Measurements from ENCODE around the gene CAMKV. TPM values are rescaled to one million over a fixed set of nuclear protein-coding genes. Genes with fewer than 3 reads are reported as not detected.

Gene CAMKV
- total and polyA plus RNA-seq, 9 donors, result 0.08 to 2.1 (median 0.54) TPM

- H3K36me3 ChIP-seq (ENCODE audit: control insufficient read depth, insufficient read depth, low read length), result no peaks in the 10 kb centered on the region
- DNase-seq, result no peak
- 52% methylated on average over 4 of the region's 4 CpGs for WGBS (ENCODE audit: insufficient coverage)
Observed at GRCh38 chr3:49872801-49873281, 3.1 kb upstream of the CAMKV start.

GRCh38 chr3:49871531-49872153, 1.9 kb upstream of the CAMKV start:
- H3K36me3 ChIP-seq (ENCODE audit: control insufficient read depth, insufficient read depth, low read length), result no peaks in the 10 kb centered on the region
- no peak overlapping the region for H3K27ac ChIP-seq (ENCODE audit: low read length)
- peaks cover 46% of the 10 kb centered on the region for H3K27me3 ChIP-seq (ENCODE audit: control insufficient read depth, insufficient read depth, low read length)
- no peaks in the 10 kb centered on the region for H3K9me3 ChIP-seq (replicated peaks; ENCODE audit: control insufficient read depth, low read depth, low read length)
- peaks cover 15% of the 10 kb centered on the region for H3K4me1 ChIP-seq (ENCODE audit: control insufficient read depth, insufficient read depth, low read length)
- no peak for DNase-seq
- WGBS (ENCODE audit: insufficient coverage), result 67% methylated on average over 10 of the region's 10 CpGs
- H3K4me3 ChIP-seq (ENCODE audit: low read length), result no peak overlapping the region

More at GRCh38 chr3:49872801-49873281, 3.1 kb upstream of the CAMKV start:
- peaks cover 15% of the 10 kb centered on the region for H3K4me1 ChIP-seq (ENCODE audit: control insufficient read depth, insufficient read depth, low read length)
- no peak overlapping the region for H3K27ac ChIP-seq (ENCODE audit: low read length)
- H3K9me3 ChIP-seq (replicated peaks; ENCODE audit: control insufficient read depth, low read depth, low read length), result no peaks in the 10 kb centered on the region
- H3K4me3 ChIP-seq (ENCODE audit: low read length), result no peak overlapping the region
- peaks cover 36% of the 10 kb centered on the region for H3K27me3 ChIP-seq (ENCODE audit: control insufficient read depth, insufficient read depth, low read length)

- Histone ChIP-seq H3K4me3 (ENCODE audit: low read length) (peak overlapping the region; percentile 19), H3K27me3 (ENCODE audit: control insufficient read depth, insufficient read depth, low read length) (peaks cover 63% of the 10 kb centered on the region)
Observed at GRCh38 chr3:49868862-49869466, 742 bp downstream of the CAMKV start.

DNA sequence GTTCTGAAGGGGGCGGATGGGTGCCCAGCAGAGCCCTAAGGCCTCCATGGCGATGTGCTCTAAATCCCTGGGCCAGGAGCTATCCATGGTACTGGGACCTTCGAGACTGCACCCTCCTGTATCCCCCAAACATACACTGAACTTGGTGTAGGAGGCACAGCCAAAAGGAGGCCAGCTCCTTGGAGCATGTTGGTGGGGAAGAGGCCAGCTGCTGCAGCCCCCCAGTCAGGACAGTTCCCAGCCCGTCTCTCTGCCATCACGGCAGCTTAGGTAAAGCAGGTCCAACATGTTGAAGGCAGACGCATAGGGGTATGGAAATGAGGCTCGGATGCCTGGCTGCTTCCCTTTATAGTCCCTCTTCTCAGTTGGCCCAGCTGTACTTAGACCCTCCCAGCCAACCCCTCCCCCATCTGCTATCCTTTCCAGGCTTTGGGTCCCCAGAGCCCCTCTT, 1.8 kb downstream of the CAMKV start:
- Histone ChIP-seq H3K4me3 (ENCODE audit: low read length) (no peak overlapping the region), H3K27ac (ENCODE audit: low read length) (no peak overlapping the region), H3K4me1 (ENCODE audit: control insufficient read depth, insufficient read depth, low read length) (peaks cover 19% of the 10 kb centered on the region), H3K9me3 (replicated peaks; ENCODE audit: control insufficient read depth, low read depth, low read length) (no peaks in the 10 kb centered on the region), H3K36me3 (ENCODE audit: control insufficient read depth, insufficient read depth, low read length) (no peaks in the 10 kb centered on the region), H3K27me3 (ENCODE audit: control insufficient read depth, insufficient read depth, low read length) (peaks cover 67% of the 10 kb centered on the region)
- peak; percentile 61 for DNase-seq
- 20% methylated on average over 2 of the region's 7 CpGs for WGBS (ENCODE audit: insufficient coverage)

More at GRCh38 chr3:49868862-49869466, 742 bp downstream of the CAMKV start:
- H3K36me3 ChIP-seq (ENCODE audit: control insufficient read depth, insufficient read depth, low read length), result no peaks in the 10 kb centered on the region
- no peak for DNase-seq
- WGBS (ENCODE audit: insufficient coverage), result 2% methylated on average over 7 of the region's 23 CpGs
- H3K27ac ChIP-seq (ENCODE audit: low read length), result no peak overlapping the region
- peaks cover 19% of the 10 kb centered on the region for H3K4me1 ChIP-seq (ENCODE audit: control insufficient read depth, insufficient read depth, low read length)
- H3K9me3 ChIP-seq (replicated peaks; ENCODE audit: control insufficient read depth, low read depth, low read length), result no peaks in the 10 kb centered on the region

DNA sequence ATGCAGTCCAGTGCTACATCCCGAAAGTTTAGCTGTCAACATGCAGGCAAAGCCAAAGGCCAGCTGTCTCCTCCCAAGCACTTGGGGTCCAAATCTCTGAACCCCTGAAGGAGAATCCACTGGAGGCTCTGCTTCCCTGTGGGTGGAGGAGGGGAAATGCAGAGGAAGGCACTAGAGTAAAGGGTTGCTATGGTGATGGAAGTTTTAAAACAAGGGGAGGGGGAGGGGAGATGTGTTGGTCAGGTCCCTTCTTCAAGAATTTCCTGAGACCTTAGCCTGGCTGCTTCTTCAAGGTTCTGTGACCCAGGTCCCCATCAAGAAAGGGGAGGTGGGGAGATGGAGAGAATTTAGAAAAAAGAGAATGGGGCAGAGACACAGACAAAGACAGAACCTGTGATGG, 2.3 kb downstream of the CAMKV start:
- no peak for DNase-seq
- no peak overlapping the region for H3K4me3 ChIP-seq (ENCODE audit: low read length)
- no peaks in the 10 kb centered on the region for H3K9me3 ChIP-seq (replicated peaks; ENCODE audit: control insufficient read depth, low read depth, low read length)
- H3K36me3 ChIP-seq (ENCODE audit: control insufficient read depth, insufficient read depth, low read length), result no peaks in the 10 kb centered on the region
- WGBS (ENCODE audit: insufficient coverage), result no CpG with 5 or more reads among the region's 1 CpG
- no peak overlapping the region for H3K27ac ChIP-seq (ENCODE audit: low read length)
- H3K4me1 ChIP-seq (ENCODE audit: control insufficient read depth, insufficient read depth, low read length), result peaks cover 19% of the 10 kb centered on the region
- H3K27me3 ChIP-seq (ENCODE audit: control insufficient read depth, insufficient read depth, low read length), result peaks cover 67% of the 10 kb centered on the region

DNA sequence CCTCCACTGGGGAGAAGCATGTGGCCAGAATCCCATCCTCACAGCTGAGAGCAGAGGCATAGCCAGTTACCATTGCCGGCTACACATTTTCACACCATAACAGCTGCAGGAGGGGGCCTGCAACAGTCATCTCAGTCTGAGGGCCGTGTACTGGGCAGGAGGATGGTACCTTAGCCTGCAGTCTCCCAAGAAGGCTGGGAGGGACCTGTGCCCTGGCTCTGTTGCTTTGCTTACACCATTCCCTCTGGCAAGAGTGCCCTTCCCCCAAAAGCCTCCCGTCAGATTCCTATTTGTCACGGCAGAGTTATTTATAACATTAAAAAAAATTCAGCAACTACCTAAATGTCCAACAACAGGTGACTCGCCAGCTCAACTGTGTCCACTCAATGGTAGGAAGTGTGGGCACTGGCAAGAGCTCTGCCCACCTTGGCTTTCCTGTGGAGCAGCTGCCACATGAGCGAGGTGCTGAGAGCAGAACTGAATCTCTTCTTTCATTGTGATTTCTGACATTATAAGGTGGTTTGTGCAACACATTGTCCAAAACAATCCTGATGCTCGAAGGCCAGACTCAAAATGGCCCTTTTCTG, 4.4 kb downstream of the CAMKV start:
- no peak for DNase-seq
- Histone ChIP-seq H3K36me3 (ENCODE audit: control insufficient read depth, insufficient read depth, low read length) (no peaks in the 10 kb centered on the region), H3K27ac (ENCODE audit: low read length) (no peak overlapping the region), H3K4me3 (ENCODE audit: low read length) (no peak overlapping the region), H3K27me3 (ENCODE audit: control insufficient read depth, insufficient read depth, low read length) (peaks cover 54% of the 10 kb centered on the region), H3K9me3 (replicated peaks; ENCODE audit: control insufficient read depth, low read depth, low read length) (no peaks in the 10 kb centered on the region), H3K4me1 (ENCODE audit: control insufficient read depth, insufficient read depth, low read length) (peaks cover 19% of the 10 kb centered on the region)
- WGBS (ENCODE audit: insufficient coverage), result 50% methylated on average over 4 of the region's 7 CpGs

- Histone ChIP-seq H3K27ac (ENCODE audit: low read length) (no peak overlapping the region), H3K27me3 (ENCODE audit: control insufficient read depth, insufficient read depth, low read length) (peaks cover 47% of the 10 kb centered on the region), H3K36me3 (ENCODE audit: control insufficient read depth, insufficient read depth, low read length) (no peaks in the 10 kb centered on the region), H3K4me1 (ENCODE audit: control insufficient read depth, insufficient read depth, low read length) (peaks cover 17% of the 10 kb centered on the region), H3K4me3 (ENCODE audit: low read length) (no peak overlapping the region), H3K9me3 (replicated peaks; ENCODE audit: control insufficient read depth, low read depth, low read length) (no peaks in the 10 kb centered on the region)
- DNase-seq, result no peak
- WGBS (ENCODE audit: insufficient coverage), result 67% methylated on average over 5 of the region's 5 CpGs
Observed at GRCh38 chr3:49864505-49864904, 5.2 kb downstream of the CAMKV start.

DNA sequence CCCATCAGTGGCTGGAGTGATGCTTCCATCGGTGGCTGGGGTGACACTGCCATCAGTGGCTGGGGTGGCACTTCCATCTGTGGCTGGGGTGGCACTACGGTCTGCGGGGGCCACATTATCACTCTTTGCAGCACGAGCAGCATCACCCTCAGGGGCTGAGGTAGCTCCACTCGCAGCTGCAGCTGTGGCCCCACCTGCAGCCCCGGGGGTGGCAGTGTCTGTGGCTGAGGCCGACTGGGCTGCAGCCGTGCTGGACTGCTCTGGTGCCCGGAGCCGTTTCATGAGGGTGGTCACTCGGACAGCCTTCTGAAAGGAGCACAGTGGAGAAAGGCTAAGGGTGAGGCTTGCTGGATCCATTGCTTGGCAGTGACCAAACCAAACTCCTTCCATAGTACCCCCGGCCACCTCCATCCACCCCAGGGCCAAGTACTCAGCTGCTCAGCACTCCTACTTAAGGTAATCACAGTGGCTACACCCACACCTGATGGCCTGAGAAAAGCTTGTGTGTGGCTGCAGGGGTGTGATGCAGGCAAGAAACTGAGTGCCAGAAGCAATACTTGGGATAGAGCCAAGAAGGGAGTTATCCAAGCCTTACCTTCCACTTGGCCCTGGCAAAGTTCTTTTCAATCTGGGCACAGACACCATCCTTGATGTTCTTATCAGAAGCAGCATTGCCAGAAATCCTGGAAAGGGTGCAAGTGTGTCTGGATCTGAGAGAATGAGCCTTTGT, 10.0 kb downstream of the CAMKV start:
- WGBS (ENCODE audit: insufficient coverage), result 91% methylated on average over 6 of the region's 12 CpGs
- no peak overlapping the region for H3K4me3 ChIP-seq (ENCODE audit: low read length)
- H3K9me3 ChIP-seq (replicated peaks; ENCODE audit: control insufficient read depth, low read depth, low read length), result no peaks in the 10 kb centered on the region
- H3K27me3 ChIP-seq (ENCODE audit: control insufficient read depth, insufficient read depth, low read length), result peaks cover 11% of the 10 kb centered on the region
- DNase-seq, result no peak
- H3K36me3 ChIP-seq (ENCODE audit: control insufficient read depth, insufficient read depth, low read length), result no peaks in the 10 kb centered on the region
- peaks cover 13% of the 10 kb centered on the region for H3K4me1 ChIP-seq (ENCODE audit: control insufficient read depth, insufficient read depth, low read length)
- no peak overlapping the region for H3K27ac ChIP-seq (ENCODE audit: low read length)

DNA sequence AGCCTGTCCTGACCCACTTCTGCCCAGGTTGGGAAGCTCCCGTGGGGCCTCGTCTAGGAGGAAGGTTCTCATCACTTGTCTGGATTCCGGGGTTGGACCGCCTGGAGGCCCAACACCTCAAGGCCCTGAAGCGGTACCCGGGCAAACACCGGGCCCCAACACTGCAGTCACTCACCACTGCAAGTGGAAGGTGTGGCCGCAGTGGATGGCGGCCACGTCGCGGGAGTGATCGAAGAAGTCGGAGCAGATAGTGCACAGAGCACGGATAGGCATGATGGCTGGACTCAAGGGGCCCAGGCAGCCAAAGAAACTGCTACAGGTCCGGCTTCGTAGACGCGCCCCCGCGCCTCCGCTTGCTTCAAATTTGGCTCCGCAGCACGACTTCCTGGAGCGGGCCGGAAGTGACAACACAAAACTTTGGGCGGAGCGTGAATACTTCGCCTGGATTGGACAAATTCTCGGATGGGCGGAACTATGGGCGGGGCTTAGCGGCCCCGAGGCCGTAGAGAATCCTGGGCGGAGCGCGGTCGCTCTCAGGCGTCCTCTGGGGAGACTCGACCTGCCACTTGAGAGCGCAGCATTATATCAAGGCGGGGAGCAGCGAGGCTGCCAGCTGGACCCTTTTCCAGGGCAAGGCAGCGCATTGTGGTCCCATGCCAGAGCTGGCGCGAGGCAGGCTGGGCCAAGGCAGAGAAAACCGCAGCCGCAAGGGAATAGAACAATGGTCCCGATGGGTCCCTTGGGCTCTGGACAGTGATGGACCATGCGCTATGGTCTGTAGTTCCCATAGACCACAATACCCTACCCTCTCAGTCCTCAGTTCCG, 13.3 kb downstream of the CAMKV start, which contains the start of gene TRAIP:
Gene TRAIP, minus strand, starts transcription at position 384 of the 825 bp plus-strand sequence. Its CDS starts 111 bp downstream, at position 273.
- H3K27ac ChIP-seq (ENCODE audit: low read length), result peak within 1 kb of the TSS; percentile 83
- peak within 1 kb of the TSS; percentile 91 for H3K4me3 ChIP-seq (ENCODE audit: low read length)
- DNase-seq, result peak; percentile 97
- no peaks in the 10 kb centered on the region for H3K9me3 ChIP-seq (replicated peaks; ENCODE audit: control insufficient read depth, low read depth, low read length)
- H3K27me3 ChIP-seq (ENCODE audit: control insufficient read depth, insufficient read depth, low read length), result no peaks in the 10 kb centered on the region
- no peaks in the 10 kb centered on the region for H3K36me3 ChIP-seq (ENCODE audit: control insufficient read depth, insufficient read depth, low read length)
- WGBS (ENCODE audit: insufficient coverage), result 2% methylated on average over 50 of the region's 52 CpGs
- peaks cover 13% of the 10 kb centered on the region for H3K4me1 ChIP-seq (ENCODE audit: control insufficient read depth, insufficient read depth, low read length)
